ENCODE data around the gene MOK.

Gene MOK

DNA sequence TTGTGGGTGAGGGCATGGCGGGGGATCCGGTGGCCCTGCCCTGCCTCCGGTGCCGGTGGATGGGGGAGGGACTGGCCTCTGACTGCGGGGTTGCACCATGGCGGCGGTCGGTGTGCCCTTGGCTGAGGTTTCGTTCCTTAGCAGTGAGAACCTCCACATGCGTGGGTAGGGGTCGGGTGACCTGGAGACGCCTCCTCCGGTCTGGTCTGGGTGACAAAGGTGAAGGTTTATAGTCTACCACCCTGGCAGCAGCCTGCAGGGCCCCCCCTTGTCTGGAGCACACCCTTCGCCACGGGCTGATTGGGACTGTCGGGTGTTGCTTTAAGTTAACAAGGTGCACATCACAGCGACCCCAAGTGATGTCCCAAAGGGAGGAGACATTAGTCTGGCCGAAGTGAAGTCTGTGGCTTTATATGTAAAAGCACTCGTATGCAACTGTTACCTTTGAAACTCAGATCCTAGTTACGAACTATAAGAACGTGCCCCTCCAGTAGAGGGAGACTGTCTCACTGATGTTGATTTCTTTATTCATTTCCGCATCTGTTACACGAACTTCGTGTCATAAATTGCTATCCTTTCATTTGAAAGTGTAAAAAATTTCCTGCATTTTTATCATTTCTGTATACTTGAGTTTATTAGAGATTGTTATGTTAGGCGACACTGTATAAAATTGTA is 90.8 kb downstream of the MOK start:
- Histone ChIP-seq H3K27ac (ENCODE audit: low read depth, low read length) (no peak overlapping the region), H3K4me3 (ENCODE audit: low read depth, low read length) (no peak overlapping the region), H3K9me3 (ENCODE audit: control insufficient read depth, insufficient read depth, low read length) (no peaks in the 10 kb centered on the region), H3K4me1 (ENCODE audit: control insufficient read depth, insufficient read depth, low read length) (peaks cover 7% of the 10 kb centered on the region; the same call in 1 of the 2 replicates), H3K9ac (ENCODE audit: low read depth, low read length) (no peak overlapping the region), H3K36me3 (ENCODE audit: control insufficient read depth, insufficient read depth, low read length) (peaks cover 12% of the 10 kb centered on the region), H3K27me3 (ENCODE audit: control insufficient read depth, insufficient read depth, low read length) (no peaks in the 10 kb centered on the region)

DNA sequence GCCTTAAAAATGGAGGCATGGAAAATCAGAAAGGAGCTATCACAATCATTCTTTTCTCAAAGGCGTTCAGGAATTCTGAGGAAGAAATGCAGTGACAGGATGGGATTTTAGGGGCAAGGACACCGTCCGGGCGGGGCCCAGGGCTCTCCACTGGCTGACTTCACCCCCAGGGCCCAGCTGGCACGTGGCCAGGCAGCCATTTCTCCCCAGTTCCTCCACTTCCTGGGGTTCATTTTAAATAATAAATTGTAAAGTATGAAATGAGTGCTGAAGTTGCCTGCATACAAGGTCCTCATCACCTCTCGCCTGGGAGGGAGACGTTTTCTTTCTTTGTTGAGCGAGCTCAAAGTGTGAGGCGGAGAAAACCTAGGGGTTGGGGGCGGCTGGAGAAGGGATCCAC is 91.5 kb downstream of the MOK start:
- H3K4me1 ChIP-seq (ENCODE audit: control insufficient read depth, insufficient read depth, low read length): peaks cover 7% of the 10 kb centered on the region; the same call in 1 of the 2 replicates
- H3K9ac ChIP-seq (ENCODE audit: low read depth, low read length): no peak overlapping the region
- H3K4me3 ChIP-seq (ENCODE audit: low read depth, low read length): no peak overlapping the region
- no peak overlapping the region for H3K27ac ChIP-seq (ENCODE audit: low read depth, low read length)
- H3K27me3 ChIP-seq (ENCODE audit: control insufficient read depth, insufficient read depth, low read length): no peaks in the 10 kb centered on the region
- H3K36me3 ChIP-seq (ENCODE audit: control insufficient read depth, insufficient read depth, low read length): peaks cover 16% of the 10 kb centered on the region
- H3K9me3 ChIP-seq (ENCODE audit: control insufficient read depth, insufficient read depth, low read length): no peaks in the 10 kb centered on the region

DNA sequence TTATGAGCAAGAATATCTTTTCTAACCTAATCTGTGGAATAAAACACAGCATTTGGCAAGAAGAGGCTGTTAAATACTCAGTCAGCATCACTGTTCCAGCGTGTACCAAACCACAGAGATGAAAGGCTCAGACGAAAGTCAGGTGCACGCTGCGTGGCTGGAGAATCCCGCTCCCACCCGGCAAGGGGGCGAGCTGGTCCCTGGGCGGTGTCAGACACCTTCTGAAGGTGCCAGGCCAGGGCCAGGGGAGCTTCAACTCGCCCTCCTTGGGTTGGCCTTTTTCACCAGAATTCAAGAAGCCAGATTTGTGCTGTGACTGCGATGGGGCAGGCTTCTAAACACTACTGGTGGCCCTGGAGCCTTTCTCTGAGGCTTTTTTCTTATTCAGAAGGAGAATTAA is 92.1 kb downstream of the MOK start:
- Histone ChIP-seq H3K4me1 (ENCODE audit: control insufficient read depth, insufficient read depth, low read length) (peaks cover 7% of the 10 kb centered on the region; the same call in 1 of the 2 replicates), H3K4me3 (ENCODE audit: low read depth, low read length) (no peak overlapping the region), H3K9me3 (ENCODE audit: control insufficient read depth, insufficient read depth, low read length) (no peaks in the 10 kb centered on the region), H3K27me3 (ENCODE audit: control insufficient read depth, insufficient read depth, low read length) (no peaks in the 10 kb centered on the region), H3K27ac (ENCODE audit: low read depth, low read length) (no peak overlapping the region), H3K9ac (ENCODE audit: low read depth, low read length) (no peak overlapping the region), H3K36me3 (ENCODE audit: control insufficient read depth, insufficient read depth, low read length) (peaks cover 16% of the 10 kb centered on the region)

DNA sequence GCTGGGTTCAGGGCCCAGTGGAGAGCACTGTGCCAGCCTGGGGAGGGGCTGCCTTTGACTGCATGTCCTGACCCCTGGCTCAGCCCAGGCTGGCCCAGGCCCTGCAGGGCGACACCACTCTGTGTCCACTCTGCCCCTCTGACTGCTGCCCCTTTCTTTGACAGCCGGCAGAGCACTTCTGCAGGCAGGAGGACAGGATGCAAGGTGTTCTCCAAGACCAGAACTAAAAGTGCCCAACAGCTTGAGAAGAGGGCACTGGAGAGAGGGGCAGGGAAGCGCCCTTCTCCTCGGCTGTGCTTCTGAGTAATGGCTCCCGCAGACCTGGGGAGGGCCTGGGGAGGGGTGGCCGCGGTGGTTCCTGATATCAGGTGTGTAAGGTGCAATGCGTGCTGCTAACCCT is 92.6 kb downstream of the MOK start:
- Histone ChIP-seq H3K27me3 (ENCODE audit: control insufficient read depth, insufficient read depth, low read length) (no peaks in the 10 kb centered on the region), H3K9me3 (ENCODE audit: control insufficient read depth, insufficient read depth, low read length) (no peaks in the 10 kb centered on the region), H3K4me1 (ENCODE audit: control insufficient read depth, insufficient read depth, low read length) (peaks cover 7% of the 10 kb centered on the region; the same call in 1 of the 2 replicates), H3K4me3 (ENCODE audit: low read depth, low read length) (no peak overlapping the region), H3K27ac (ENCODE audit: low read depth, low read length) (no peak overlapping the region), H3K9ac (ENCODE audit: low read depth, low read length) (no peak overlapping the region), H3K36me3 (ENCODE audit: control insufficient read depth, insufficient read depth, low read length) (peaks cover 16% of the 10 kb centered on the region)

DNA sequence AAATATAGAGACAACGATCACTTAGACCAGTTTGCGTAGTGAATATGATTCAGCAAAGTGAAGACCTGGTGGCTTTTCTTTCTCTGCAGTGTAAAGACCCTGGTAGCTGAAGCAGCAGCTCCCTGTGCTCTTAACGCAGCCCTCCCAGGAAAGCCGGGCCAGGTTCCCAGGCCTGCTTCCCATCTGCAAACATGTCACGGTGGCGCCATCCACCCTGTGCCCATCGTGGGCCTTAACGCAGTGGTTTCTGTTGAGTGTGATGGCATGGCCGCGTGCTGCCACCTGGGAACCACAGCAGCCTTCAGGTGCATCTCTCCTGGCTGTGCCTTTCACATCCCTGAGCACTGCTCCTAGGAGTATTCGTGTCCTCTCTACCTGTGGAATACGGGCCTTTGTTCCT is 93.7 kb downstream of the MOK start:
- H3K4me3 ChIP-seq (ENCODE audit: low read depth, low read length): no peak overlapping the region
- H3K9ac ChIP-seq (ENCODE audit: low read depth, low read length): no peak overlapping the region
- H3K27ac ChIP-seq (ENCODE audit: low read depth, low read length): no peak overlapping the region
- H3K36me3 ChIP-seq (ENCODE audit: control insufficient read depth, insufficient read depth, low read length): peaks cover 16% of the 10 kb centered on the region
- no peaks in the 10 kb centered on the region for H3K27me3 ChIP-seq (ENCODE audit: control insufficient read depth, insufficient read depth, low read length)
- peaks cover 7% of the 10 kb centered on the region; the same call in 1 of the 2 replicates for H3K4me1 ChIP-seq (ENCODE audit: control insufficient read depth, insufficient read depth, low read length)
- H3K9me3 ChIP-seq (ENCODE audit: control insufficient read depth, insufficient read depth, low read length): no peaks in the 10 kb centered on the region

DNA sequence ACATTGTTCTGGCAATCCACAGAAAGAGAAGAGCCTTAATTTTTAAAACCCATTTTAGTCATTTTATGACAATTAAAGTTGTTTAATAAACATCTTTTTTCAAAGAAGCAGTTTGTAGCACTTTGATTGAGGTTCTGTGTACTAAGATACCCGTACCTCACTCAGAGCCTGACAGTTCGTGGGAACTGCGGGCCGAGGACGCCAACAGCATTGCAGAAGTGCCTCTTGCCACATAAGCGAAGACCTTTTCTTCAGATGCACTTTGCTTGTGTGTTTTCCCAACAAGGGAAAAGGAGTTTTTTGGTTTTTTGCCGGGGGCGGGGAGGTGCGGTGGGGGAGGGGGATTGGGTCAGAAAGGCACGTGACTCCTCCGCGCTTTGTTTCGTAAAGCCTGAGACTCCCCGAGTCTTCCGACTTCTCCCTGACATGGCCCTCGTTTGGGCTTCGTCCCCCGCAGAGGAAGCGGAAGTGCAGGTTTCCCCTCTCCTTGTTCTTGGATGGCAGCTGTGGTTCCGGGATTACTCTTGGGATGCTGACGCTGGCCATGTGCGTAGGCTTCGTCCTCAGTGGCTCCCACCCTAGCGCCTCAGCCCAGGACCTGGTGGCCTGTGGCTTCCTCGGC is 94.4 kb downstream of the MOK start:
- H3K36me3 ChIP-seq (ENCODE audit: control insufficient read depth, insufficient read depth, low read length): peaks cover 18% of the 10 kb centered on the region
- no peaks in the 10 kb centered on the region for H3K27me3 ChIP-seq (ENCODE audit: control insufficient read depth, insufficient read depth, low read length)
- H3K9me3 ChIP-seq (ENCODE audit: control insufficient read depth, insufficient read depth, low read length): no peaks in the 10 kb centered on the region
- H3K9ac ChIP-seq (ENCODE audit: low read depth, low read length): no peak overlapping the region
- H3K4me3 ChIP-seq (ENCODE audit: low read depth, low read length): no peak overlapping the region
- H3K27ac ChIP-seq (ENCODE audit: low read depth, low read length): no peak overlapping the region
- H3K4me1 ChIP-seq (ENCODE audit: control insufficient read depth, insufficient read depth, low read length): peaks cover 5% of the 10 kb centered on the region; the same call in 1 of the 2 replicates

DNA sequence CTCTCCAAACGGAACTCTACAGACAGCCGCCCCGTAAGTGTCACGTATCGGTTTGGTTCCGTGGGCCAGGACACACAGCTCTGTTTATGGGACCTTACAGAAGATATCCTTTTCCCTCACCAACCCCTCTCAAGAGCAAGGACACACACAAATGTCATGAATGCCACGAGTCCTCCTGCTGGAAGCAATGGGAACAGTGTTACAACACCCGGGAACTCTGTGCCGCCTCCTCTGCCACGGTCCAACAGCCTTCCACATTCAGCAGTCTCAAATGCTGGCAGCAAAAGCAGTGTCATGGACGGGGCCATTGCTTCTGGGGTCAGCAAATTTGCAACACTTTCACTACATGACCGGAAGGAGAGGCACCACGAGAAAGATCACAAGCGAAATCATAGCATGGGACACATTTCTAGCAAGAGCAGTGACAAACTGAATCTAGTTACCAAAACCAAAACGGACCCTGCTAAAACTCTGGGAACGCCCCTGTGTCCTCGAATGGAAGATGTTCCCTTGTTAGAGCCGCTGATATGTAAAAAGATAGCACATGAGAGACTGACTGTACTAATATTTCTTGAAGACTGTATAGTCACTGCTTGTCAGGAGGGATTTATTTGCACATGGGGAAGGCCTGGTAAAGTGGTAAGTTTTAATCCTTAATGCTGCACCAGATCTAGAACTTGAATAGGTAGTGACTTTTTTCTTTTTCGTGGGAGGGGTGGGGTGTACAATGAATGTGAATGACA is 95.6 kb downstream of the MOK start:
- Histone ChIP-seq H3K27ac (ENCODE audit: low read depth, low read length) (no peak overlapping the region), H3K4me3 (ENCODE audit: low read depth, low read length) (no peak overlapping the region), H3K27me3 (ENCODE audit: control insufficient read depth, insufficient read depth, low read length) (no peaks in the 10 kb centered on the region), H3K4me1 (ENCODE audit: control insufficient read depth, insufficient read depth, low read length) (no peaks in the 10 kb centered on the region), H3K9ac (ENCODE audit: low read depth, low read length) (no peak overlapping the region), H3K36me3 (ENCODE audit: control insufficient read depth, insufficient read depth, low read length) (peaks cover 28% of the 10 kb centered on the region), H3K9me3 (ENCODE audit: control insufficient read depth, insufficient read depth, low read length) (no peaks in the 10 kb centered on the region)

DNA sequence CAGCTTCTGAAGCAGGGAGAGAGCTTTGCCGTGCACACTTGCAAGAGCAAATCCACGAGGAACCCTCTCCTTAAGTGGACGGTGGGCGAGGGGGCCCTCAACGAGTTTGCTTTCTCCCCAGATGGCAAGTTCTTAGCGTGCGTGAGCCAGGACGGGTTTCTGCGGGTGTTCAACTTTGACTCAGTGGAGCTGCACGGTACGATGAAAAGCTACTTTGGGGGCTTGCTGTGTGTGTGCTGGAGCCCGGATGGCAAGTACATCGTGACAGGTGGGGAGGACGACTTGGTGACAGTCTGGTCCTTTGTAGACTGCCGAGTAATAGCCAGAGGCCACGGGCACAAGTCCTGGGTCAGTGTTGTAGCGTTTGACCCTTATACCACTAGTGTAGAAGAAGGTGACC is 96.2 kb downstream of the MOK start:
- no peaks in the 10 kb centered on the region for H3K9me3 ChIP-seq (ENCODE audit: control insufficient read depth, insufficient read depth, low read length)
- no peak overlapping the region for H3K27ac ChIP-seq (ENCODE audit: low read depth, low read length)
- no peaks in the 10 kb centered on the region for H3K4me1 ChIP-seq (ENCODE audit: control insufficient read depth, insufficient read depth, low read length)
- peaks cover 30% of the 10 kb centered on the region for H3K36me3 ChIP-seq (ENCODE audit: control insufficient read depth, insufficient read depth, low read length)
- no peak overlapping the region for H3K4me3 ChIP-seq (ENCODE audit: low read depth, low read length)
- no peaks in the 10 kb centered on the region for H3K27me3 ChIP-seq (ENCODE audit: control insufficient read depth, insufficient read depth, low read length)
- H3K9ac ChIP-seq (ENCODE audit: low read depth, low read length): no peak overlapping the region

DNA sequence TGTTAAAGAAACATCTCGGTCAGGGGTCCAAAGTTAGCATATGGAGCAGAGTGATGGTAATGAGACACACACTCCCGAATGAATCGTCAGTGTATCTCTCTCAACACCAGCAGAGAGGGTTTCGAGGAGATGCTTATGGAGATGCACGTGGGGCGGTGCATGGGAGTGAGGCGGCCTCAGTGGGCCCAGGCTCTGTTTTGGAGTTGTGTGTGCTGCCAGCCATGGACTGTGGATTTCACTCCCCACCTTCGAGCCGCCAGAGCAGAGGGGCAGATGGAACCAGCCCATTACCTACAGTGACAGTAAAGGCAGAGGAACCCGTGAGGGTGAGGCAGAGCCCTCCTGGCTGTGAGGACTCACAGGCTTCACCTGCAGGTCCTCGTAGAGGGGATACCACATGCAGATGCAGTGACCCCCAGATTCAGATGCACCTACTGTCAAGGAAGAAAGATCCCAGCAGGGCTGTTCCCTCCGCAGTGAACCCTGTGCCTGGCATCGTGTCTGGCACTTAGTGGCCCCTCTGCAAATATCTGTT is 97.1 kb downstream of the MOK start:
- Histone ChIP-seq H3K36me3 (ENCODE audit: control insufficient read depth, insufficient read depth, low read length) (peaks cover 30% of the 10 kb centered on the region), H3K27ac (ENCODE audit: low read depth, low read length) (no peak overlapping the region), H3K9ac (ENCODE audit: low read depth, low read length) (no peak overlapping the region), H3K4me1 (ENCODE audit: control insufficient read depth, insufficient read depth, low read length) (no peaks in the 10 kb centered on the region), H3K27me3 (ENCODE audit: control insufficient read depth, insufficient read depth, low read length) (no peaks in the 10 kb centered on the region), H3K9me3 (ENCODE audit: control insufficient read depth, insufficient read depth, low read length) (no peaks in the 10 kb centered on the region), H3K4me3 (ENCODE audit: low read depth, low read length) (no peak overlapping the region)

DNA sequence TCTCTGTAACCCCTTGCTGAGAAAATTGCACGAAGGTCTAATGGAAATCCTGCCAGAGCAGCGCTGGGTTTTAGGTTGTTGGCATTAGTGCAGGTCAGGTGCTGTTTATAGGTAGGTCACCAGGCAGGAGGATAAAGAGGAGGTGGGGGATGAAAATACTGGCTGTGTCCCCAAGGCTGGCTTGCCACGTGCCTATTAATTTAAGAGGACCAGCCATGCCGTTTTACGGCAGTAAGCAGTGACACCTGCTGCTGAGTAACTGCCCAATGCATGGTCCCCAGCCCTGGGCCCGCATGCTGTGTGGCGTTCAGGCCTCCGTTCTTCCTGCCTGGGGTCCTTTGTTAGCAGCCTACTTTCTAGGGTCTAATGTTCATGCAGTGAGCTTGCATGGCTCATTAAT is 98.0 kb downstream of the MOK start:
- Histone ChIP-seq H3K4me3 (ENCODE audit: low read depth, low read length) (no peak overlapping the region), H3K27ac (ENCODE audit: low read depth, low read length) (no peak overlapping the region), H3K9ac (ENCODE audit: low read depth, low read length) (no peak overlapping the region), H3K4me1 (ENCODE audit: control insufficient read depth, insufficient read depth, low read length) (no peaks in the 10 kb centered on the region), H3K27me3 (ENCODE audit: control insufficient read depth, insufficient read depth, low read length) (no peaks in the 10 kb centered on the region), H3K36me3 (ENCODE audit: control insufficient read depth, insufficient read depth, low read length) (peaks cover 30% of the 10 kb centered on the region), H3K9me3 (ENCODE audit: control insufficient read depth, insufficient read depth, low read length) (no peaks in the 10 kb centered on the region)

DNA sequence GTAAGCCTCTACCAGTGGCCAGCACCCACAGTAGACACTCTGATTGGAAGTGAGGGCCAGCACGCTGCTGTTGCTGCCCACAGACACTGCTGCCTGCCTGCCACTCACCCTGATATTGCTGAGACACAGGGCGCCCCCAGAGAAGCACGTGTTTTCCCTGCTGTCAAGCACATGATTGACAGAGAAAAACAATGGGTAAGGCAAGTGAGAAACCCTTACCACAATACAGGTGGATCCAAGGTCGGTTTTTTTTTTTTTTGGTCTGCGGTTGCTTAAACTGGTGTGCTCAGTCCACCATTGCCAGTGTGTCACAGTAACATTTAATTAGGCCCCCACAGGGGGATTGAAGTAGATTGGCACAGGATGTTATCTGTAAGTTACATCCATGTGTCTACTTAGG is 99.4 kb downstream of the MOK start:
- Histone ChIP-seq H3K27ac (ENCODE audit: low read depth, low read length) (no peak overlapping the region), H3K36me3 (ENCODE audit: control insufficient read depth, insufficient read depth, low read length) (peaks cover 27% of the 10 kb centered on the region), H3K27me3 (ENCODE audit: control insufficient read depth, insufficient read depth, low read length) (no peaks in the 10 kb centered on the region), H3K4me1 (ENCODE audit: control insufficient read depth, insufficient read depth, low read length) (no peaks in the 10 kb centered on the region), H3K9ac (ENCODE audit: low read depth, low read length) (no peak overlapping the region), H3K4me3 (ENCODE audit: low read depth, low read length) (no peak overlapping the region), H3K9me3 (ENCODE audit: control insufficient read depth, insufficient read depth, low read length) (no peaks in the 10 kb centered on the region)
